EL (cell line): ENCODE data around the gene CFAP298.
"Not testable (repeated sequence)": the region's sequence is repeated elsewhere in the genome, so short reads cannot be mapped to it uniquely, and the experiment has no call there.

ENCODE experiments used
- DNase-seq: peaks from one replicate; pipeline ENCODE4 v3.0.0-alpha.2; 2016

The CFAP298 gene

GRCh38 chr21:32612075-32612998 lies at the start of gene CFAP298:
Gene CFAP298 (minus strand): TSS chr21:32612377. CDS start chr21:32612243, 134 bp downstream.
- DNase-seq, result peak; percentile 96

DNA sequence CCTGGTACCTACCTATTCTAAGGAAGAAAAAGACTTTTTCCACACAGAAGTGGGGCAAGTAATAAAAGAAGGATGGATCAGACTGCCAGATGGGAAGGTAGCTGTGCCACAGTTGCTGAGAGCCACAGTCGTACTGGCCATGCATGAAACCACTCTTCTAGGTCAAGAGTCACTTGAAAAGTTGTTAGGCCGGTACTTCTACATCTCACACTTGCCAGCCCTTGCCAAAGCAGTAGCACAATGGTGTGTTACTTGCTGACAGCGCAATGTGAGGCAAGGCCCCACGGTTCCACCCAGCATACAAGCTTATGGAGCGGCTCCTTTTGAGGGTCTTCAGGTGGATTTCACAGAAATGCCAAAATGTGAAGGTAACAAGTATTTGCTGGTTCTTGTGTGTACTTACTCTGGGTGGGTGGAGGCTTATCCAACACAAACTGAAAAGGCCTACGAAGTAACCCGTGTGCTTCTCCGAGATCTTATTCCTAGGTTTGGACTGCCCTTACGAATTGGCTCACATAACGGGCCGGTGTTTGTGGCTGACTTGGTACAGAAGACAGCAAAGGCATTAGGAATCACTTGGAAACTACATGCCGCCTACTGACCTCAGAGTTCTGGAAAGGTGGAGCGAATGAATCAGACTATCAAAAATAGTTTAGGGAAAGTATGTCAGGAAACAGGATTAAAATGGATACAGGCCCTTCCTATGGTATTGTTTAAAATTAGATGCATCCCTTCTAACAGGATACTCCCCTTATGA lies 49.0 kb upstream of the CFAP298 start:
- DNase-seq, result not testable (repeated sequence)

DNA sequence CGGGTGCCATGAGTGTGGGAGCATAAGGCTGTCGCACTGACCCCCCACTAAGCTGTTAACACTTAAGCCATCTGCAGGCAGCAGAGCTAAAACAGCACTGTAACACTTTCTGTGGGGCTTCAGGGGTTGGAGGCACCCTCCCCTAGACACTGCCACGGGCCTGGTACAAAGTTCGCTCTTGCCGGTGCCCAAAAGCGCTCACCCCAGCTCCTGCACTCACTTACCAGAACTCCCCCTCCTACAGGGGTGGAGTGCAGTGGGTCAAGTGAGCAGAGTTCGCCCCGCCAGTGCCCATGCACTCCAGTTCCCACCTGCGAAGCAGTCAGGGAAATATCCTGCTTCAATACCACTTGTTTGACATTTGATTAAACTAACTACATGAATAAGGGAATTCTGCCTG lies 46.3 kb upstream of the CFAP298 start:
- DNase-seq, result no peak

GRCh38 chr21:32653326-32653901 lies 41.2 kb upstream of the CFAP298 start:
- peak; percentile 20 for DNase-seq

DNA sequence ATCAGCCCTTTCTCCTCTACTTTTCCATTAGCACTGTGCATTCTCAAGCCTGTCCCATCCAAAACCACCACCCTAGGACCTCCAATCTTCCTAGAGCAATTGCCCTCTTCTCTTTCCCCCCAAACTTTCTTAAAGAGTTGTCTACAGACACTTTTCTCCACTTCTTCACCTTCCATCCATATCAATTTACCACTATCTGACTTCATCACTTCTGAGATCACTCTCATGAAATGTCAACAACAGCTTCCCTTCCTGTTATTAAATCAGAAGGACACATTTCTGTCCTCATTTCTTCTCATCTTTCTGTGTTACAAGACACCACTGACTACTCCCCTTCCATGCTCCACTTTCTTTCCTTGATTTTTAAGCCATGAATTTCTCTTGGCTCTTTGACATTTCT lies 36.0 kb upstream of the CFAP298 start:
- no peak for DNase-seq

DNA sequence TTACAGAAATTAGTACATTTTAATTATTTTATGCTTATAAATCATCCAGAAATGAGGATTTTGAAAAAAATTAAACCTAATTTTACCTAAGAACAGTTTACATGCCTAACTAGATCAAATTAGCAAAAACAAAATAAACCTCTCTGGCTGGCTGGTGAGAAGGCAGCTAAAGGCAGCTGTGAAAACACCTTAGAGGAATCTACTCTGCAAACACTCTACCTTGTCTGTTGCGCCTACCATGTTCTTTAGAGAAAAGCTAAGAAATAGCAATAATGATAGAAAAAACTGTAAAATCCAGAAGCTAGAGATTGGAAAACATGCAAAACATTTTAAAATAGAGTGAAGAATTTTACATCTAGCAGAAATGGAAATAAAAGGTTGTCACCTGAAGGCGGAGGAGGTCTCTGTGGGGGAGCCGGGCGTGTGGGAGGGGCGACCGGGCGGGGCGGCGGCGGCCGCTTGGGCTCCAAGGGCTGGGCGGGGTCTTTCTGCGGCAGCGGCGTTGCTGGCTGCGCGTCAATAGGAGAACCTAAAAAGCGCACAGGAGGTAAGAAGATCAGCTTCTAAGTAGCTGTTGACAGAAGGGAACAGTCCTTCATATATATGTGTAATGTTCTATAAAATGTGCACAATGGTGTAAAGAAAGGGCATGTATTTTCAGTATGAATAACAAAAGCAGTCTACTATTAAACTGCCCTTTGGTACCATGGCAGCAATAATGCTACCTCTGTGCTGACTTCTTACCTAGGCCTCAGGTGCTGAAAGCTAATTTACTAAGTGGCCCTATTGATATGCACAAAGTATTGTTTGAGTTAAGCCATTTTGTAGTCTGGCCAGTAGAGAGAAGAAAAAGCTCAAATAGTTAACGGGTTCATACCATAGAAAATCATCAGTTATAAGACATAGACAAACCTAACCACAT lies 33.3 kb upstream of the CFAP298 start:
- DNase-seq, result no peak

- DNase-seq, result no peak
These were observed 29.8 kb upstream of the CFAP298 start for GRCh38 chr21:32641710-32642698.

DNA sequence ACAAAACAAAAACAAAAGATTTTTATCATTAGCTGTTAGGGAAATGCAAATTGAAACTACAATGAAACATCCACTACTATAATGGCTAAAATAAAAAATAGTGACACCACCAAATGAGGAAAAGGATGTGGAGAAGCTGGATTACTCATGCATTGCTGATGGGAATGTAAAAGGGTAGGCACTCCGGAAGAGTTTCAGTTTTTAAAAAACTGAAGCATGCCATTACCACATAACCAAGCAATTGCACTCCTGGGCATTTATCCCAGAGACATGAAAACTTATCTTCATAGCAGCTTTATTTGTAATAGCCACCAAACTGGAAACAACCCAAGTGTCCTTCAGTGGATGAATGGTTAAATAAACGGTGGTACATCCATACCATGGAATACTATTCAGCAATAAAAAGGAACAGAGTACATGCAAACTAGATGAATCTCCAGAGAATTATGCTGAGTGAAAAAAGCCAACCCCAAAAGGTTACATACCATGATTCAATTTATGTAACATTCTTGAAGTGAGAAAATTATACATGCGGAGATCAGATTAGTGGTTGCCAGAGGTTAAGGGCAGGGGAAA lies 14.5 kb upstream of the CFAP298 start:
- DNase-seq, result peak; percentile 70

- not testable (repeated sequence) for DNase-seq
These were observed 6.0 kb upstream of the CFAP298 start for GRCh38 chr21:32618218-32618617.

GRCh38 chr21:32613436-32614043 lies 1.4 kb upstream of the CFAP298 start:
- no peak for DNase-seq

GRCh38 chr21:32612999-32613337 lies 791 bp upstream of the CFAP298 start:
- DNase-seq, result no peak

DNA sequence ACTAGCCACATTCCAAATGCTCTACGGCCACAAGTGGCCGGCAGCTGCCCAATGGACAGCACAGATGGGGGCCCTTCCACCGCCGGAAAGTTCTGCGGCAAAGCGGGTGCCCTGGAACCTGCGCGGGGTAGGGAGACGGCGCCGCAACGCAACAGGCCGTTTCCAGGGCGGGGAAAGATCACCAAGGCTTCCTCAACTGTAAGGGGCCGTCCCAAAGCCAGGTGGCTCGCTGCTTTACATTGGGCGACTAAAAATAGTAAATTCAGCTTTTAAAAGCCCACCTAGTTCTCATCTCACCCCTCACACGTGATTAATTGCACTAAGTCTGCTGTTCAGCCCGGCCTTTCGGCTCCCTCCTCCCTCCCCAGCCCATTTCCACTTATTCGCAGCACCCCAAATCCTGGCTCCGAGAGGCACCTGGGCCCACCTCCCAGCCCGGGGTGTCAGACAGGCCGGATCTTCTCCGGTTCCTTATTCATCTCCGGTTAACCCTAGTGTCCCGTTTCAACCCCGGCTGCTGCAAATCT lies 643 bp downstream of the CFAP298 start:
- peak; percentile 47 for DNase-seq

- DNase-seq, result not testable (repeated sequence)
These were observed 1.2 kb downstream of the CFAP298 start for GRCh38 chr21:32610940-32611339.

- DNase-seq, result no peak
These were observed 3.3 kb downstream of the CFAP298 start for GRCh38 chr21:32608851-32609250.

DNA sequence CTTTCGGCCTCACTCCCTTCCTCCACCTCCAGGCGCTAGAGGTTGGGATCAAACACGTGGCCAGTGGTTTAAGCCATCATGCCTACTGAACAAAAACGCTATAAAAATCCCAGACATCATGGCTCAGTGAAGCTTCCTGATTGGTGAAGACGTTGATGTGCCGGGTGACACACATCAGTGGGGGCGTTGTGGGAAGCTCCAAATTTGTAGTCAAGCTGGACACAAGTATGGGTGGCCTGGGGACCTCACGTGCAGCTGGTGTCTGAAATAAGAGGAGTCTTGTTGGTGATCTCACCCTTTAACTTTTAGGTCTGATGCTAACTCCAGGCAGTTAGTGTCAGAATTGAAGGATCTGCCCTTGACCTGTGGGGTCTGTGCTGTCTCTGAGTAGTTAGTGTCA lies 6.7 kb downstream of the CFAP298 start:
- DNase-seq, result no peak

DNA sequence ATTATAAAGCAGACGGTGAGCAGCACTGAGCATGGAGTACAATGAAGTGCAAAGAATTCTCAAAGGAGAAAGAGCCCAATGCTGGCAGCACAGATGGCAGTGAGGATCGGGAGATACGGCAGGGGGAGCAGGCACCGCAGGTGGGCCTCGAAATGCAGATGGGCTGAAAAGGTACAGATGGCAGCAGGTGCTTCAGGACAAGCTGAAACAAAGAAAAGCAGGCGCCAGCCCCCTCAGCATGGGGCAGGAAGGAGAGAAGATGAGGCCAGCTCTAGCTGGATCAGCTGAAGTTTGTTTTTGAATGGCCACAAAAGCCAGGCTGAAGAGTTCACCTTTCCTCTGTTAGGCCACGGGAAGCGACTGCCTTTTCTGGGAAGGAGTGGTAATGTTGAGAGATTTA lies 7.7 kb downstream of the CFAP298 start:
- no peak for DNase-seq

GRCh38 chr21:32603131-32603530 lies 9.0 kb downstream of the CFAP298 start:
- no peak for DNase-seq

DNA sequence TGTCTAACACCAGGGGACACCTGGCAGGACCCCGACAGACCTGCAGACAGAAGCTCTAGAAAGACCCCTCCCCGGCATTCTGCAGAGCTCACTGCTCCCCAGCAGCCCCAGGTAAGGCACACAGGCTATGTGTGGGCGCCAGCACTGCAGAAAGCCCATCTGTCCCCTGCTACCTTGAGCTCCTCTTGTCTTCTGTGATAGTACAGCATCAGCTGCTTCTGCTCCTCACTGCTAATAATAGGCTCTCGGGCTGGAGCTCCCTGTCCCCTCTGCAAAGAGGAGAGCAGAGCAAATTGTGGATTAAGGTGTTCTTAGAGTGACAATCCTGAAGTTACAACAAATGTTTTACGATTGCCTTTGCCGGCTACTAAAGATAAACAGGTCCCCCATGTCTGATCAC lies 10.1 kb downstream of the CFAP298 start:
- DNase-seq, result no peak

- DNase-seq, result no peak
These were observed 12.7 kb downstream of the CFAP298 start for GRCh38 chr21:32599526-32599925.

DNA sequence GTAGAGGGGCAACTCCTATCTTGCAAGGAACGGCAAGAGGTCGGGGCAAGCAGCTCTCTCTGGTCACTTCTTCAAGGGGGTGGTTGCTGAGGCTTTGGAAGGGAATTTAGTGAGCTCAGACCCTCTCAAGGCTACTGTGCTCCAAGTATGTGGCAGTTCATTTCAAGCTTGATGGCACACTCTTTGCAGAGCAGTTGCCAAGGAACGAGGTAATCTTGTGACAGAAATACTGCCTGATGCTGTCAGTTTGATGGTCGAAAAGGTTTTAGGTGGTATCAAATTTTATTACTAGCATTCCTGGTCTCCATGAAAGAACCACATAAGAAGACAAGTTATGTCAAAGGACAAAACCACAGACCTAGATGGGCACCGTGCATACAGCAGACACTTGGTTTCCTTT lies 13.1 kb downstream of the CFAP298 start:
- DNase-seq, result no peak
